Calu3 (cell line): ENCODE data around the gene PLA2G7. TPM values are rescaled to one million over a fixed set of nuclear protein-coding genes. Genes with fewer than 3 reads are reported as not detected.

Experiments used
- Bru-seq: library from RNA; stranded (reverse); fragments of 400-500 nt; gene quantifications from one replicate; lab custom pipeline; 2021; lab: Mats Ljungman, UMichigan
- BruChase-seq, 2 experiments: library from RNA; stranded (reverse); fragments of 400-500 nt; gene quantifications; one replicate each; lab custom pipeline; 2021; lab: Mats Ljungman, UMichigan
- BruUV-seq: library from RNA; stranded (reverse); fragments of 400-500 nt; replicated peaks from 2 replicates; lab custom pipeline; 2021; lab: Mats Ljungman, UMichigan
- CTCF ChIA-PET: fragments of 300-600 bp; sonication (Branson Sonifier 250); formaldehyde crosslinking; loops from one replicate; lab custom pipeline; 2022; ENCODE audit warnings: antibody characterized with exemption; lab: Charles Lee
- DNase-seq: peaks from one replicate; pipeline ENCODE4 v3.0.0; 2022
- H3K27ac Mint-ChIP-seq: one replicate; pipeline ENCODE4 v1.8.0; 2022; ENCODE audit warnings: mixed read lengths; ENCODE audit not compliant: unreplicated experiment
- H3K27me3 Mint-ChIP-seq: one replicate; pipeline ENCODE4 v1.8.0; 2022; ENCODE audit warnings: mixed read lengths; ENCODE audit not compliant: unreplicated experiment
- H3K36me3 Mint-ChIP-seq: one replicate; pipeline ENCODE4 v1.8.0; 2022; ENCODE audit warnings: mild to moderate bottlenecking, moderate library complexity, mixed read lengths; ENCODE audit not compliant: insufficient read depth, unreplicated experiment
- H3K4me1 Mint-ChIP-seq: one replicate; pipeline ENCODE4 v1.8.0; 2022; ENCODE audit warnings: mild to moderate bottlenecking, low read depth, mixed read lengths; ENCODE audit not compliant: unreplicated experiment
- H3K4me3 Mint-ChIP-seq: one replicate; pipeline ENCODE4 v1.8.0; 2022; ENCODE audit warnings: mild to moderate bottlenecking, low read depth, moderate library complexity, mixed read lengths; ENCODE audit not compliant: unreplicated experiment
- H3K9me3 Mint-ChIP-seq: one replicate; pipeline ENCODE4 v1.8.0; 2022; ENCODE audit warnings: low read depth, mixed read lengths; ENCODE audit not compliant: unreplicated experiment
- CTCF ChIP-seq: fragments of 200-600 bp; IDR thresholded peaks from one replicate; pipeline ENCODE4 v1.8.0; 2022; ENCODE audit warnings: antibody characterized with exemption; ENCODE audit not compliant: unreplicated experiment
- intact Hi-C: fragments of 100-400 bp; cut with micrococcal nuclease; formaldehyde crosslinking; loops from one replicate; pipeline ENCODE4 v1.10.0; 2022; ENCODE audit not compliant: unreplicated experiment
- long read RNA-seq: library from polyadenylated mRNA; stranded (forward); transcript quantifications from one replicate; pipeline ENCODE4 v2.0.0, GENCODE V29; 2022
- total RNA-seq: library from RNA; stranded (reverse); gene quantifications from 2 replicates; pipeline ENCODE4 v1.2.3, GENCODE V29; 2022

The PLA2G7 gene
- total RNA-seq, result 1.9 and 2.1 TPM in 2 replicates
- percentile 32 among the genes with signal in this experiment for Bru-seq, nascent RNA
- BruChase-seq, experiment 1, labeled RNA remaining after a 6-hour chase, result percentile 23 among the genes with signal in this experiment
- BruChase-seq, experiment 2, labeled RNA remaining after a 2-hour chase, result percentile 24 among the genes with signal in this experiment
- long read RNA-seq, partial matches to known transcripts, result 0 of 2 reads
- long read RNA-seq, other reads (novel, unspliced or antisense), result 1 of 2 reads

- peak; percentile 57 for DNase-seq
- intact Hi-C loops, result no loop called here
- no peaks in the 10 kb centered on the region for H3K9me3 Mint-ChIP-seq
- CTCF ChIA-PET, result interaction anchor here (0.9 kb wide), 1 partner anchor 12 kb away, joined by 3 read pairs; the partner anchor contains the start of gene ANKRD66
- BruUV-seq, result no TSS peak
- H3K27ac Mint-ChIP-seq, result peak within 1 kb of the TSS; percentile 69
- H3K4me3 Mint-ChIP-seq, result peak within 1 kb of the TSS; percentile 64
- TF ChIP-seq CTCF, result no peak
- peaks cover 37% of the 10 kb centered on the region for H3K4me1 Mint-ChIP-seq
- peaks cover 18% of the 10 kb centered on the region for H3K36me3 Mint-ChIP-seq
- H3K27me3 Mint-ChIP-seq, result no peaks in the 10 kb centered on the region
Observed at GRCh38 chr6:46734867-46735719, at the start of gene PLA2G7. TSS of gene PLA2G7 (minus strand) at chr6:46735375. CDS start at chr6:46722891, 12,484 bp downstream.

- Mint-ChIP-seq H3K4me1 (no peaks in the 10 kb centered on the region), H3K27ac (no peak overlapping the region), H3K27me3 (no peaks in the 10 kb centered on the region), H3K4me3 (no peak overlapping the region), H3K36me3 (peaks cover 4% of the 10 kb centered on the region), H3K9me3 (no peaks in the 10 kb centered on the region)
- no TSS peak for BruUV-seq
- no peak for DNase-seq
- CTCF ChIA-PET, result no interaction called here
- TF ChIP-seq CTCF, result no peak
- intact Hi-C loops, result loop anchor here (5.0 kb wide), 1 partner anchor 208 kb away; no protein-coding TSS in a partner anchor
Observed at GRCh38 chr6:46784535-46784934, 49.4 kb upstream of the PLA2G7 start.

GRCh38 chr6:46781478-46782378, 46.6 kb upstream of the PLA2G7 start:
- no TSS peak for BruUV-seq

More at GRCh38 chr6:46781478-46782378, 46.6 kb upstream of the PLA2G7 start:
- intact Hi-C loops, result loop anchor here (1.0 to 5.0 kb wide), 3 partner anchors 77 to 363 kb away; no protein-coding TSS in a partner anchor
- Mint-ChIP-seq H3K4me1 (no peaks in the 10 kb centered on the region), H3K4me3 (no peak overlapping the region), H3K36me3 (peaks cover 4% of the 10 kb centered on the region), H3K27me3 (no peaks in the 10 kb centered on the region), H3K9me3 (no peaks in the 10 kb centered on the region), H3K27ac (no peak overlapping the region)
- peak; percentile 37 for TF ChIP-seq CTCF
- CTCF ChIA-PET, result no interaction called here
- peak; percentile 60 for DNase-seq
